ENCODE data around the gene IFNG-AS1.

Gene IFNG-AS1

DNA sequence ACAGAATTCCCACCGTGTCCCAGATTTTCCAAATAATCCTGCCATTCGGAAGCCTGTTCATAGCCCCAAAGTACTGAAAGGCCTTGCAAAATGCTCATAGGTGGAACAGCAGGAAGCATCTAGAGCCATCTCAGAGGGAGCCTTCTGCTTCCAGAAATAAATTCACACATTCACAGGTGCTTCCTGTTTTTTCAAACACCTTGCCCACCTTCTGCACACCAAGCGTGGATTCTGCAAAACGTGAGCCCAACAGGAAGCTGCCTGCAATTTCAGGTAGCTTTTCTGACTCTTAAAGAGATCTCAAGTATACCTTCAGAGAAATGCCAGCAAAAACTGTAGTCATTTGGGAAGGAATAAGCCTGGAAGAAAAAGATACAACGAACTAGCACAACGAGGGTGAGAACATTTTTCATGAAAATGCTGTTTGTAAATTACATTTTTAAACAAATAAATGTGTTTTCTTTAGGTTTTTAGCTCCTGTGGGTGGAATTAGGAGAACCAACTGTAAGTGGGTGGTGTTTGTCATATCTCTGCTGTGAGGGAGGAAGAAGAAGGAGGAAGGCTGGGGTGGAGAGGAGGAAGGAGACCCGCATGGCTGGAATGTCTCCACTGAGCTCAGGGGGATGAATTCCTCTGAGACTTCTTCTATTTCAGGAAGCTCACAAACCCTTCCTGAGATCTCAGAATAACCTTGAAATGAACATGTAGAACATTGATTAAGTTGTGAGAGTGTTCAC lies at the start of gene IFNG-AS1:
TSS of gene IFNG-AS1 (plus strand) at position 264 of the 737 bp plus-strand sequence.
- TF ChIP-seq Cebpa-rat (IDR thresholded peaks at IDR 0.05) = no peak
- no peaks in the 10 kb centered on the region; a peak in 1 of 22 replicates for H3K36me3 ChIP-seq

DNA sequence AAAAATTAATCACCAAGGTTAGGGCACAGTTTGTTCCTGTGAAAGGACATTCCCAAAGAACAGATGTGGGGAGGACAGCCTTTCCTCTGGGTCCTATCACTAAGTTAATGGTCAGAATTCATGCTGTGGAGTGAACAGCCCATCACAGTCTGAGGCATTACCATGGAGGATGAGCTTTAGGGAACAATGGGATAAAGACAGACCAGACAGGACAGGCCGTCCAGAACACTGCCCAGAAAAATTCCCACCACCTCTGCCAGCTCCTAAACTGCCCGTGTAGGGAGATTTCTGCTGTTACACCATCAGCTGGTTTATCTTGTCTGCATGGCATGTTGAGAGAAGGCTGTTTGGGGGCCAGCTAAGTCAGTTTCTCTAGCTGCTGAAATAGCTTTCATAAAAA lies 49.6 kb upstream of the IFNG-AS1 start:
- Histone ChIP-seq H3K4me2 (no peak overlapping the region), H3K36me3 (no peaks in the 10 kb centered on the region)
- TF ChIP-seq Cebpa-rat (IDR thresholded peaks at IDR 0.05) = no peak

More for the DNA sequence above, at the start of gene IFNG-AS1:
- peak within 1 kb of the TSS in 5 of 10 experiments; percentile 5 to 28 (median 25); a peak in 5 of 20 replicates for H3K4me3 ChIP-seq
- peak within 1 kb of the TSS in 6 of 11 experiments; percentile 9 to 59 (median 47); a peak in 11 of 22 replicates for H3K27ac ChIP-seq
- peaks cover 0 to 41% (median 28%) of the 10 kb centered on the region in 11 experiments; a peak in 19 of 22 replicates for H3K9me3 ChIP-seq (replicated peaks in 1 of 11)
- no peaks in the 10 kb centered on the region for H4K20me1 ChIP-seq
- no peaks in the 10 kb centered on the region for H3K27me3 ChIP-seq
- H3K4me1 ChIP-seq = peaks cover 22 to 42% (median 37%) of the 10 kb centered on the region in 10 experiments
- peak within 1 kb of the TSS; percentile 60 to 87 (median 75) for H3K4me2 ChIP-seq
- peak within 1 kb of the TSS in 3 of 11 experiments; percentile 5 to 25 (median 24); a peak in 5 of 22 replicates for H3K9ac ChIP-seq

DNA sequence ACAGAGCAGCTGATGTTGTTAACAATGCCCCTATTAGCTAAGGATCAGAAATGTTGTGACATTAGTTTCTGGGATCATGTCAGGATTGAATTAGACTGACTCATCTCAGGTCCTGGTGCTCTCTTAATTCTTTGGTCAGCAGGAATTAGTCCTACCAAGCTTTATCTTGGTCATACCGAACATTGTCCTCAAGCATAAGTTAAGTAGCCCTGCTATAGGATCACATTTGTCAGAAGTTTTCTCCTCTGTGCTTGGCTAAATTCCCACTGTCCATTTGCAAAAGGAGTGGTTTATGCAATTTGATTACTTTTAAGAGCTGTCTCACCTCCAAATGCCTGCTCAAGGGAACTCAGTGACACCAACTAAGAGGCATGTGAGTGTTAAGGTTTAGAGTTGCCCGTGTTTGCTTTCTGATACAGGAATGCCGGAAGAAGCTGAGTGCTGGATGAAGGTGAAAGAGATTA lies 48.4 kb upstream of the IFNG-AS1 start:
- H3K4me3 ChIP-seq = no peak overlapping the region
- no peaks in the 10 kb centered on the region for H3K9me3 ChIP-seq (replicated peaks in 1 of 11)
- no peak overlapping the region for H3K4me2 ChIP-seq
- H3K27me3 ChIP-seq = no peaks in the 10 kb centered on the region
- H3K9ac ChIP-seq = no peak overlapping the region
- no peak for TF ChIP-seq Cebpa-rat (IDR thresholded peaks at IDR 0.05)
- no peak overlapping the region for H3K27ac ChIP-seq
- H3K36me3 ChIP-seq = no peaks in the 10 kb centered on the region
- H4K20me1 ChIP-seq = no peaks in the 10 kb centered on the region
- H3K4me1 ChIP-seq = peaks cover 0 to 9% (median 7%) of the 10 kb centered on the region in 10 experiments; a peak in 8 of 20 replicates

More for the DNA sequence above, 49.6 kb upstream of the IFNG-AS1 start:
- Histone ChIP-seq H3K9me3 (replicated peaks in 1 of 11) (no peaks in the 10 kb centered on the region), H3K9ac (no peak overlapping the region), H4K20me1 (no peaks in the 10 kb centered on the region), H3K27ac (no peak overlapping the region), H3K27me3 (no peaks in the 10 kb centered on the region), H3K4me3 (no peak overlapping the region), H3K4me1 (peaks cover 0 to 9% (median 7%) of the 10 kb centered on the region in 10 experiments; a peak in 8 of 20 replicates)

DNA sequence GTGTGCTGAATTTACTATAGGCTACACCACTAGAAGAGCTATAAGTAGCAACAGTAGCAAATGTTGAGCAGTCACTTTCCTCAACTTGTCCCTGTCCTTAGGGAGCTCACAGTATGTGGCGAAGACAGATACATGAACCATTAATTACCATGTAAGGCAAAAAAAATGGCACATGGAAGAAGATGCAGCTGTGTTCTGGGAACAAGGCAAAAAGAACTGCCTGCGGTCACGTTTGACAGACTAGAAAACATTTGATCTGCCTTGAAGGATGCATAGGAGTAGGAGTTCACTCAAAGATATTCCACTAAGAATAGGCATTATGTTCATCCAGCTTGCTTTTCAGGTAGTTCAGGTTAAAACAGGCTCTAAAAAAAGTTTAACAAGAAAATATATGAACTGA lies 46.5 kb upstream of the IFNG-AS1 start:
- peaks cover 0 to 9% (median 7%) of the 10 kb centered on the region in 10 experiments; a peak in 8 of 20 replicates for H3K4me1 ChIP-seq
- no peaks in the 10 kb centered on the region for H3K36me3 ChIP-seq
- no peaks in the 10 kb centered on the region for H3K27me3 ChIP-seq
- H3K4me3 ChIP-seq = no peak overlapping the region
- H3K9ac ChIP-seq = no peak overlapping the region
- H3K27ac ChIP-seq = no peak overlapping the region
- no peaks in the 10 kb centered on the region for H4K20me1 ChIP-seq
- H3K4me2 ChIP-seq = peak overlapping the region in 6 of 11 experiments; percentile 4 to 40 (median 16); a peak in 8 of 22 replicates
- no peaks in the 10 kb centered on the region for H3K9me3 ChIP-seq (replicated peaks in 1 of 11)
- no peak for TF ChIP-seq Cebpa-rat (IDR thresholded peaks at IDR 0.05)

DNA sequence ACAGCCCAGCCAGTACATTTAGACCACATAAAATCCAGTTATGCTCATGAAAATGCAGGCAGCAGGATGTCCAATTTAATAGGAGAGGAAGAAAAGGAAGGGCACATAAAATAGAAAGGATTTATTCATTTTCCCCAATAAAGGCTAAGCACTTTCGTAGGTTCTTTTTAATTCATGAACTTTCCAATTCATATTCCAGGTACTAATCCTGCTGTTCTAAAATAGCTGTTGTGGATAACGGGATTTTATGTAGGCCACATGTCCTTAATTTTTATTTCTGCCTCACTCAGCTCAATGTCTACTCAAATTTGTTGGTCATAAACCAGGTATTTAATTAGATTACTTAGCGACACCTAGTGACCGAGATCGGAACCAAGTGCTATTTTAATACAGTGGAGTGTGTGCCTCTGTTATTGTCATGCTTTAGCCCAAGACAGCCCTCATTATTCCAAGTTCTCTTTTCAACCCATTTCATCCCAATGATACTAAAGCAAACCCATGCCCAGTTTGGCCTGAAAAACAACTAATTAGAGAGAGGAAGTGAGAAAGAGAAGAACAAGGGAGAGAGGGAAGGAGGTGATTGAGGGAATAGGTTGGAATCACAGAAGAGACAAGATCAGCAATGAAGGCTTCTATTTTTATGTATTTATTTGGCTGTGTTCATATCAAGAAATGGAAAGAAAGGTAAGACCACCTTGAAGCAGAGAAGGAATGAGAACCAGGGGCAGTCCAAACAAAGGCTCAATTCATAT lies 45.9 kb upstream of the IFNG-AS1 start:
- H3K4me3 ChIP-seq = no peak overlapping the region
- H3K9ac ChIP-seq = no peak overlapping the region
- no peaks in the 10 kb centered on the region for H3K27me3 ChIP-seq
- H3K4me2 ChIP-seq = peak overlapping the region in 6 of 11 experiments; percentile 4 to 40 (median 16); a peak in 7 of 22 replicates
- H4K20me1 ChIP-seq = no peaks in the 10 kb centered on the region
- H3K4me1 ChIP-seq = peaks cover 0 to 9% (median 7%) of the 10 kb centered on the region in 10 experiments; a peak in 8 of 20 replicates
- H3K9me3 ChIP-seq (replicated peaks in 1 of 11) = no peaks in the 10 kb centered on the region
- no peaks in the 10 kb centered on the region for H3K36me3 ChIP-seq
- H3K27ac ChIP-seq = no peak overlapping the region
- TF ChIP-seq Cebpa-rat (IDR thresholded peaks at IDR 0.05) = no peak

DNA sequence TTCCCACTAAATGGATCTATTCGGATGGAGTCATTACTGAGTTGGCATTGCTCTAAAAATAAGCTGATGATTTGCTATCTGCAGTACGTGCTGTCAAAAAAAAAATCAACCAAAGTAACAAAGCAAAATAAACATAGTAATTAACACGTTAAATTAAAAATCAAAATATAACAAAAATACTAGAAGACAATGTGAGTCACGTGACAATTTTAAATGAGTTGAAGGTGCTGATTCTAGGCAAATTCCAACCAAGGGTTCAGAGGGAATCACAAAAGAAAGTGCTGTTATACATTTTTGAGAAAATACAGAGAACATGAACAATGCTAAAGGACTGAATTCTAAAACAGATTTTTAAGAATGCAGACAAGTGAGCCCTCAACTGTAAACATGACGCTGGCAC lies 45.2 kb upstream of the IFNG-AS1 start:
- Histone ChIP-seq H3K36me3 (no peaks in the 10 kb centered on the region), H3K4me3 (no peak overlapping the region), H3K27ac (no peak overlapping the region), H3K4me1 (peaks cover 0 to 9% (median 7%) of the 10 kb centered on the region in 10 experiments; a peak in 8 of 20 replicates), H3K27me3 (no peaks in the 10 kb centered on the region), H3K4me2 (no peak overlapping the region), H3K9ac (no peak overlapping the region), H4K20me1 (no peaks in the 10 kb centered on the region), H3K9me3 (replicated peaks in 1 of 11) (no peaks in the 10 kb centered on the region)
- no peak for TF ChIP-seq Cebpa-rat (IDR thresholded peaks at IDR 0.05)

DNA sequence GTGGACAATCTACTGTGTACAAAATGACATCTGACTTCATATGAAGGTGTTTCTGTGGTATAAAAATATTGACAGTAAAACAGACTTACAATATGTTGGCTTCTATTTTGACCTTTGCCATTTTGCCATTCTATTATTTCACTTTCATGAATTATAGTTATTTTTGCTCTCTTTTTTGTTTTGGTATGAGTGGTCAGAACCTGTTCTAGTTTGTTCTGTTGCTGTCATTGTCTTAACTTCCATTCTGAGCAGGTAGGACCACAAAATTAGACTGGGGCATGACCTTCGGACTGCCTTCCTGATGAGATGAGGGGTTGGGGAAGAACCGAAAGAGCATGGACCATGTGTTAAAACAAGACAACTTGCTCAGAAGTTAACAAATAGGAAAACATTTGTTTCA lies 36.5 kb upstream of the IFNG-AS1 start:
- Histone ChIP-seq H3K9ac (no peak overlapping the region), H3K27me3 (no peaks in the 10 kb centered on the region), H3K27ac (no peak overlapping the region), H3K36me3 (no peaks in the 10 kb centered on the region), H3K9me3 (replicated peaks in 1 of 11) (no peaks in the 10 kb centered on the region), H3K4me3 (no peak overlapping the region), H3K4me1 (peaks cover 0 to 9% (median 0%) of the 10 kb centered on the region in 10 experiments; a peak in 7 of 20 replicates), H4K20me1 (no peaks in the 10 kb centered on the region), H3K4me2 (no peak overlapping the region)
- no peak for TF ChIP-seq Cebpa-rat (IDR thresholded peaks at IDR 0.05)

DNA sequence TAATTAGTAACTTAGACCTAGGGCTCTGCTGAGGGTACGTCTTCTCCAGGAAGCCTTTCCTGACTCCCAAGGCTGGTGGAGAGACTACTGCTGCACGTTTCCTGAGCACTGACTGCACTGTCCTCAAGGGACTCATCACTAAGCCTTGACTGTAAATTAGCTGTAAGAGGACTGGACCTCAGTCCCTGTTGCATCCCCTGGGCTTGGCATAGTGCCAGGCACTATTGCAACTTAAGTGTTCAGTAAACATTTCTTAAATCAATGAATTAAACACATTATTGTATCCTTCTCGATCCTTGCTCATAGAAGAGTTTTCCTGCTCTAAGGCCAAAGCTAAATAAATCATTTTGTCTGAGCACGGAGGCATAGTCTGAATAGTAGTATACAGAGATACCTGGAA lies 31.9 kb upstream of the IFNG-AS1 start:
- Histone ChIP-seq H3K27me3 (no peaks in the 10 kb centered on the region), H3K9ac (no peak overlapping the region), H3K9me3 (replicated peaks in 1 of 11) (peaks cover 0 to 10% (median 3%) of the 10 kb centered on the region in 11 experiments; a peak in 5 of 22 replicates), H3K4me1 (peaks cover 0 to 9% (median 0%) of the 10 kb centered on the region in 10 experiments; a peak in 7 of 20 replicates), H3K4me2 (peak overlapping the region in 6 of 11 experiments; percentile 6 to 29 (median 24); a peak in 7 of 22 replicates), H3K27ac (no peak overlapping the region), H3K4me3 (no peak overlapping the region), H4K20me1 (no peaks in the 10 kb centered on the region), H3K36me3 (no peaks in the 10 kb centered on the region)
- TF ChIP-seq Cebpa-rat (IDR thresholded peaks at IDR 0.05) = no peak

DNA sequence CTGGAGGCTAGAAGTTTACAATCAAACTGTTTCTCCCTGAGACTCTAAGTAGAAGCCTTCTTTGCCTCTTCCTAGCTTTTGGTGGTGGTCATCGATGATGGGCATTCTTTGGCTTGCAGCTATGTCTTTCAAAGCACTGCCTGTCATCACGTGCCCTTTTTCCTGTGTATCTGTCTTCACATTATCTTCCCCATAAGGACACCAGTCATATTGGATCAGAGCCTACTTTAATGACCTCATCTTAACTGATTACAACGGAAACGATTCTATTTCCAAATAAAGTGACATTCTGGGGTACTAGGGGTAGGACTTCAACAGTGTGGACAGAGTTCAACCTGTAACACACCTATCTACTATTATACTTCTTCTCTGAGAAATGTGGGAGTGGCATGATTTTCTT lies 31.1 kb upstream of the IFNG-AS1 start:
- no peak for TF ChIP-seq Cebpa-rat (IDR thresholded peaks at IDR 0.05)
- peaks cover 0 to 9% (median 0%) of the 10 kb centered on the region in 10 experiments; a peak in 7 of 20 replicates for H3K4me1 ChIP-seq

More for the DNA sequence above, 31.1 kb upstream of the IFNG-AS1 start:
- Histone ChIP-seq H3K27ac (no peak overlapping the region), H4K20me1 (no peaks in the 10 kb centered on the region), H3K27me3 (no peaks in the 10 kb centered on the region), H3K9ac (no peak overlapping the region), H3K4me2 (no peak overlapping the region), H3K9me3 (replicated peaks in 1 of 11) (peaks cover 0 to 10% (median 3%) of the 10 kb centered on the region in 11 experiments; a peak in 5 of 22 replicates), H3K4me3 (no peak overlapping the region), H3K36me3 (no peaks in the 10 kb centered on the region)

Data from BLaER1 treated with 17β-estradiol and CSF1 and Interleukin-3, amounts not matched to agents 10 nM and 100 nM (cell line).